DMS53 treated with DMSO at 0.1 percent for 48 hours (cell line): ENCODE measurements around the gene FREY1.

Experiments used
- DNase-seq: peaks from one replicate; lab custom pipeline; 2025; ENCODE audit not compliant: unreplicated experiment; lab: John Stamatoyannopoulos, UW

FREY1 gene

DNA sequence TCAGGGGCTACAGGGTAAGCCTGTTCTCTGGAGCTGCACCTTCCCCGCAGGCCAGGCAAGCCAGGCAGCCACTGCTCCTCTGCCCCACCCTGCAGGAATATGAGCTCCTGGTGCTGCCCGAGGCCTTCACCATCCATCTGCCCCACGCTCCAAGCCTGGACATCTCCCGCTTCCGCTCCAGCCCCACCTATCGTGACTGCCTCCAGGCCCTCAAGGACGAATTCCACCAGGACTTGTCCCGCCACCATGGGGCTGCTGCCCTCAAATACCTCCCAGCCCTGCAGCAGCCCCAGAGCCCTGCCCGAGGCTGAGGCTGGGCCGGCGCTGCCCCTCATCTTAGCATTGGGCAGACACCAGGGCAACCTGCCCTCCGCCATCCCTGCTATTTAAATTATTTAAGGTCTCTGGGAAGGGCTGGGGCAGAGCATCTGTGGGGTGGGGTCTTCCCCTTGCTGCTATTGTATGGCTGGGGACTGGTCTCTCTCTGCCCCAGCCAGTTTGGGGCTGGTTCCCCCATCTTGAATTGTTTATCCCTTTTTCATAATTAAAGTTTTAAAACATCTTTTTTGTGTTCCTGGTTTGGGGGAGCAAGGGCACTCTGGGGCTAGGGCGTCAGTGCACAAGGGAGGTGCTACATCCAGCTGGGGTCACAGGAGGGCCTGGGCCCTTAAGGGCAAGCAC, 21.6 kb upstream of the FREY1 start:
- DNase-seq = no peak

DNA sequence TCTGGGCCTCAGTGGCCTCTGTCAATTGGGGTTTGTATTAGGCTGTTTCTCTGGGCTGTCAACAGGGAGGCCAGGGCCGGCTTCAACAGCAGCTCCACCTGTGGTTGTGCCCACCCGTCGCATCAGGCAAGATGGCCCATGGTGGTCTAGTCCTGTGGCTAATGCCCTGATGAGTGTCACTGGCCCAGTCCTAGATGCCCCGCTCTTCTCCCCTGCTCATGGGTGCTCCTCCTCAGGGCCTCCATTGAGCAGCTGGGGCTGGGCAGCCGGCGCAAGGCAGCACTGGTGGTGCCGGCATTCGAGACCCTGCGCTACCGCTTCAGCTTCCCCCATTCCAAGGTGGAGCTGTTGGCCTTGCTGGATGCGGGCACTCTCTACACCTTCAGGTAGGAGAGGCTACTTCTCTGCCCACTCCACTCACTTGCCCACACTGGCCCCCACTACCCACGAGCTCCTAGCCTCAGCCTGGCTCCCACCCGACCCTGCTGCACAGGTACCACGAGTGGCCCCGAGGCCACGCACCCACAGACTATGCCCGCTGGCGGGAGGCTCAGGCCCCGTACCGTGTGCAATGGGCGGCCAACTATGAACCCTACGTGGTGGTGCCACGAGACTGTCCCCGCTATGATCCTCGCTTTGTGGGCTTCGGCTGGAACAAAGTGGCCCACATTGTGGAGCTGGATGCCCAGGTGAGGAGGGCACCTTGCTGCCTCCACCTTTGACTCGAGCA, 20.8 kb upstream of the FREY1 start:
- no peak for DNase-seq

DNA sequence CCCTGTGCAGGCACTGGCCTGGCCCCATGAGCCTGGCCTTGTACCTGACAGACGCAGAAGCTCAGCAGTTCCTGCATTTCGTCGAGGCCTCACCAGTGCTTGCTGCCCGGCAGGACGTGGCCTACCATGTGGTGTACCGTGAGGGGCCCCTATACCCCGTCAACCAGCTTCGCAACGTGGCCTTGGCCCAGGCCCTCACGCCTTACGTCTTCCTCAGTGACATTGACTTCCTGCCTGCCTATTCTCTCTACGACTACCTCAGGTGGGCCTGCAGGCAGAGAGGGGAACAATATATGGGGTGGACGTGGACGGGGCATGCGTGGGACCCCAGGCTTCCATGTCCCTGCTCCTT, 20.2 kb upstream of the FREY1 start:
- DNase-seq = no peak

DNA sequence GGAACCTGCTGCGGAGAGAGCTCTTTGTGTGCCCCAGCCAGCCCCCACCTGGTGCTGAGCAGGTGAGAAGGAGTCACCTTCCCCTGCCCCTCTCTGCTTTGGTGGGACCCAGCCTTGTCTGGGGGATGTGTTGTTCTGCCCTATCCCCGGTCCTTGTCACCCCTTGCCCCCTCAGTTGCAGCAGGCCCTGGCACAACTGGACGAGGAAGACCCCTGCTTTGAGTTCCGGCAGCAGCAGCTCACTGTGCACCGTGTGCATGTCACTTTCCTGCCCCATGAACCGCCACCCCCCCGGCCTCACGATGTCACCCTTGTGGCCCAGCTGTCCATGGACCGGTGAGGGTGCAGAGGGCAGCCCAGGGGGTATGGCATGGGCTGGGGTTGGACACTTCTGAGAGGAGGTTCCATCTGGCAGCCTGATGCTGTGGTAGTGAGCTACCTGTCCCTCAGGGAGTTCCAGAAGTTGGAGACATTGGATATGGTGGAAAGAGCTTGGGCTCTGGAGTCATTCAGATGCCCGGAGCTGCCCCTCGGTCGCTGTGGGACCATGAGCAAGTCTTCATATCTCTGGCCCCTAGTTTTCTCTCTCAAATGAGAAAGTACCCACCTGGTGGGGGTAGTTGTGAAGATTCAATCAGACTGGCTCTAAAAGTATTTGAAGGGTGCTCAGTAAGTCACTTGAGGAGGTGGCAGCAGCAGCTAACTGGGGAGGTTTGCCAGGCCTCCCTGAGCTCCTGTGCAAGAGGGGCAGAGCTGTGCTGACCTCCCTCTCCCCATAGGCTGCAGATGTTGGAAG, 19.7 kb upstream of the FREY1 start:
- DNase-seq = no peak

DNA sequence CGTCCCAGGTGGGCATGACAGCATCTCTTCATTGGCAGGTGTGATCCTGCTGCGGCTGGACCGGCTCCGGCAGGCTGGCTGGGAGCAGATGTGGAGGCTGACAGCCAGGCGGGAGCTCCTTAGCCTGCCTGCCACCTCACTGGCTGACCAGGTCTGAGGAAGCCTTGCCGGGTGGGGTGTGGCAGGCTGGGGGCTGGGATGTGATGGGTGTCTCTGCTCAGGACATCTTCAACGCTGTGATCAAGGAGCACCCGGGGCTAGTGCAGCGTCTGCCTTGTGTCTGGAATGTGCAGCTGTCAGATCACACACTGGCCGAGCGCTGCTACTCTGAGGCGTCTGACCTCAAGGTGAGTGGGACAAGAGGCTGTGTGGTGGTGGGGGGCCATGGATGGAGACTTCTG, 18.9 kb upstream of the FREY1 start:
- no peak for DNase-seq

DNA sequence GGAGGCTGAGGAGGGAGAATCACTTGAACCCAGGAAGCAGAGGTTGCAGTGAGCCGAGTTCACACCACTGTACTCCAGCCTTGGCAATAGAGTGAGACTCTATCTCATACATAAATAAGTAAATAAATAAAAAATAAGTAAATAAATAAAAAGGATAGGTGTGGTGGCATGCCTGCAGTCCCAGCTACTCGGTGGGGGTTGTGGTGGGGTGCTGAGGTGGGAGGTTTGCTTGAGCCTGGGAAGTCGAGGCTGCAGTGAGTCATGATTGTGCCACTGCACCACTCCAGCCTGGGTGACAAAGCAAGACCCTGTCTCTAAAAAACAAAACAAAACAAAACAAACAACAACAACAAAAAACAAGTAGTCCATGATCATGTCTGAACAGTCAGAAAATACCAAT, 18.5 kb upstream of the FREY1 start:
- no peak for DNase-seq

DNA sequence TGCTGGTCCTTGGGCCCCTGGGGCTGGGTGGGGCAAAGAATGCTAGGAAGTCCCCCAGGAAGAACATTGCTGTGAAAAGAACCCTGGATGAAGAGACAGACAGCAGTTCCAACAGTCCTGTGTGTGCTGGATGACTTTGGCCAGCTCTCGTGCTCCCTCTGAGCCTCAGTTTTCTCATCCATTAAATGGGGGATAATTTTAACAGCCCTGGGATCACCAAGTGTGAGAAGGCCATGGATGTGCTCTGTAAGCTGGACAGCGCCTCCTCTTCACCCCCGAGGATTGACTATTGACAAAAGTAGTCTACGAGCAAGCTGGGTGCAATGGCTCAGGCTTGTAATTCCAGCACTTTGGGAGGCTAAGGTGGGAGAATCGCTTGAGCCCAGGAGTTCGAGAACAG, 17.9 kb upstream of the FREY1 start:
- DNase-seq = no peak

DNA sequence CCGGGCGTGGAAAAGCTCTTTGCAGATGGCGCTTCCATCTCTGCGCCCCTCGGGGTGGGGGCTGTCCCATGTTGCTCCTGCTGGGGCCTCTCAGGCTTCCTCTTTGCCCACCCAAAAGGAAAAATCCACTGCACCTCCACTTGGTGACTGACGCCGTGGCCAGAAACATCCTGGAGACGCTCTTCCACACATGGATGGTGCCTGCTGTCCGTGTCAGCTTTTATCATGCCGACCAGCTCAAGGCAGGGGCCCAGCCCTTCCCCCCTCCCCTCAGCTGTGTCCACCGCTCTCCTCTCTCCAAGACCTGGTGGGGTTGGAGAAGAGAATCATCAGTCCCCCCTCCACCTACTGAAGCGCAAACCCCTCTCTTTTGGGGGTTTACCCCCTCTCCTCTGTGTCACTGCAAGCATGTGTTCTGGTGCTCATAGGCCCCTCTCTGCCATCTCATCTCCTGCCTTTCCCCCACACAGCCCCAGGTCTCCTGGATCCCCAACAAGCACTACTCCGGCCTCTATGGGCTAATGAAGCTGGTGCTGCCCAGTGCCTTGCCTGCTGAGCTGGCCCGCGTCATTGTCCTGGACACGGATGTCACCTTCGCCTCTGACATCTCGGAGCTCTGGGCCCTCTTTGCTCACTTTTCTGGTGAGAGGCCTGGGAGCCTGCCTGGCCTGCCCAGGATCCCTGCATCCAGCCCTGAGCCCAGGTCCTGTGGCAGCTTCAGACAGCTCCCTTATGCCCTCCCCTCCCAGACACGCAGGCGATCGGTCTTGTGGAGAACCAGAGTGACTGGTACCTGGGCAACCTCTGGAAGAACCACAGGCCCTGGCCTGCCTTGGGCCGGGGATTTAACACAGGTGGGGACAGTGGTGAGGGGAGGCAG, 17.2 kb upstream of the FREY1 start:
- no peak for DNase-seq

DNA sequence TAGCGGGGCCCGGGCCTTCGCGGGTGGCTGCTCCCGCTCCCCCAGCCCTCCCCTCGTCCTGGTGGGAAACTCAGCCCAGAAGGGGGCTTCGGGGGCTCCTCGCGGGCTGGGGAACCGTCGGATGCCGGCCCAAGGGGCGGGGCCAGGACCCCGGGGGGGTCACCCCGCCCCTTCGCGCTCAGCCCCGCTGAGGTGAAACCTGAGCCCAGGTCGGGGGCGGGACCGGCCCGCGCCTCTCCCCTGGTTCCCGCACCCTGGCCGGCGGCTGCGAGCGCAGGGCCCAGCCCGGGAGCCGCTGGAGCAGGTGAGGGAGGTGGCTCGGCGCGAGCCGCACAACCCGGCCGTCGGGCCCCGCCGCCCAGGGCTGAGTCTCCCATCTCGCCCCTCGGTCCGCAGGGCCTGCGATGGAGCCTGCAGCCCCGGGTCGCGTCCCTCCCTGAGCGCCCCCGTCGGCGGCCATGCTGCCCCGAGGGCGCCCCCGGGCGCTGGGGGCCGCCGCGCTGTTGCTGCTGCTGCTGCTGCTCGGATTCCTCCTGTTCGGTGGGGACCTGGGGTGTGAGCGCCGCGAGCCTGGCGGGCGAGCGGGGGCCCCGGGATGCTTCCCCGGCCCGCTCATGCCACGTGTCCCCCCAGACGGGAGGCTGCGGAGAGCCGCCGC, 15.5 kb upstream of the FREY1 start, which contains the start of gene LARGE2:
LARGE2 (plus strand) TSS at position 232 of the 658 bp plus-strand sequence; CDS start at position 459, 227 bp downstream.
- peak; percentile 40 for DNase-seq

DNA sequence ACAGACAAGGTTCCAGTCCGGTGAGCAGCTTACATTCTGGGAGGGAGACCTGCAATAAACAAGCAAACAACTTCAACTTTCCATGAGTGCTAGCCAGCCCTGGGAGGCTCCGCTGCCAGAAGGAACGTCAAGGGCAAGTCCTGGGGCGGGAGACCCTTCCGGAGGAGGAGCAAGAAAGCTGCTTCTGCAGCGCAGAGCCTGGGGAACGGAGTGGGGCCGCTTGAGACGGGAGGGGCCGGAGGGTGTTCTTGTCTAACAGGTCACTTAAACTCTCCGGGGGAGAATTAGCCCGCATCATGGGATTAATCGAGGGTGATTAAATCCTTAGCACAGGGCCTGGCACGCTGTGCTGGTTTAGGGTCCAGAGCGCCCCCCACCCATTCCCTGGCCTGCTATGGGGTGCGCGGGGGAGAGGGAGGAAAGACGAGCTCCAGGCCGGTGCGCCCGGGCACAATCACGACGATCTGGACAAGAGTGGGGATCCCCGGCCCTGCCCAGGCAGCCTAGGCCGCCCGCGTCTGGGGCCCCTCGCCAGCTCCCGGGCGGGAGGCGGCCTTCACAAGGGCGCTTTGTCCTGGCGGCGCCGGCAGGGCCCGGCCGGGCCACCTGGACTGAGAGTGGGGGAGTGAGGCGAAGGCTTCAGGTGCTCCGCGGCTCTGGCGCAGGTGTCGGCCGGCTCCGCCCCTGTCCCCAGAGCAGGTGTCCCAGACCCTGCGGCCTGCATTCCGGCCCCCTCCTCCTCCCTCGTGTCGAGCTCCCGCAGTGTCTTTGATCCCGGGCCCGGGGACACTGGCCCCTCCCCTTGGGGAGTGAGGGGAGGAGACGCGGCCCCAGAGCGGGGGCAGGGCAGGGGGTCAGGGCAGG, 14.7 kb upstream of the FREY1 start:
- DNase-seq = peak; percentile 86

DNA sequence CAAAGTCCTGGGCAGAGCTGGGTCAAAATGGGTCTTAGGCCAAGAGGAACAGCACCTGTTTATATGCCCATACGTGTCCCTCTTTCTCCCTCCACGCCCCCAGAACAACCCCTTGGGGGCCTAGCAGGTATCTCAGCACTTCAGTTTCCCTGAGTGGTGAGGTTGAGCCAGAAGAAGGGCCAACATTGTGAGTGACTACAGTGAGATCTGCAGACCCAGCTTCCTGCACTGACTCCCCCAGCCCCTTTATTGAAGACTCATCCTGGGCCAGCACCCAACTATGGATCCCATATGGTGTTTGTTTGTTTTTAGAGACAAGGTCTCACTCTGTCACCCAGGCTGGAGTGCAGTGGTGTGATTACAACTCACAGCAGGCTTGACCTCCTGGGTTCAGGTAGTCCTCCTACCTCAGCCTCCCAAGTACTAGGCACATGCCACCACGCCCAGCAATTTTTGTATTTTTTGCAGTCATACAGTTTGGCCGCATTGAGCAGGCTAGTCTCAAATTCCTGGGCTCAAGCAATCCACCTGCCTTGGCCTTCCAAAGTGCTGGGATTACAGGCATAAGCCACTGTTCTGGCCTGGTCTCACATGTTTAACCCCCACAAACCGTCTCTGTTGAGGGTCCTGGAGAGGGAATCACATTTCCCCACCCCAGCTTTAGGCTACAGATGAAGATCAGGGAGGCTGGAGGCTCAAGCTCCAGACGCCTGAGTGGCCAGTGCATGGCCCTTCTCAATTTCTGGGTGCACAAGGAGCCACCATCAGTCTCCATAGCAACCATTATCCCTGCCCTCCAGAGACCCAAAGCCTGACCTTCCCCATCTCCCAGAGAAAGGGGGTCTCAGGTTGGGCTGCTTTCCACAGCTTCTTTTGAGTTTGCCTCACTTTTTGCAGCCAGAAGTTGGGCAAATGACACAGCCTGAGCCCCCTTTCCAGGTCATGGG, 13.7 kb upstream of the FREY1 start:
- DNase-seq = no peak

DNA sequence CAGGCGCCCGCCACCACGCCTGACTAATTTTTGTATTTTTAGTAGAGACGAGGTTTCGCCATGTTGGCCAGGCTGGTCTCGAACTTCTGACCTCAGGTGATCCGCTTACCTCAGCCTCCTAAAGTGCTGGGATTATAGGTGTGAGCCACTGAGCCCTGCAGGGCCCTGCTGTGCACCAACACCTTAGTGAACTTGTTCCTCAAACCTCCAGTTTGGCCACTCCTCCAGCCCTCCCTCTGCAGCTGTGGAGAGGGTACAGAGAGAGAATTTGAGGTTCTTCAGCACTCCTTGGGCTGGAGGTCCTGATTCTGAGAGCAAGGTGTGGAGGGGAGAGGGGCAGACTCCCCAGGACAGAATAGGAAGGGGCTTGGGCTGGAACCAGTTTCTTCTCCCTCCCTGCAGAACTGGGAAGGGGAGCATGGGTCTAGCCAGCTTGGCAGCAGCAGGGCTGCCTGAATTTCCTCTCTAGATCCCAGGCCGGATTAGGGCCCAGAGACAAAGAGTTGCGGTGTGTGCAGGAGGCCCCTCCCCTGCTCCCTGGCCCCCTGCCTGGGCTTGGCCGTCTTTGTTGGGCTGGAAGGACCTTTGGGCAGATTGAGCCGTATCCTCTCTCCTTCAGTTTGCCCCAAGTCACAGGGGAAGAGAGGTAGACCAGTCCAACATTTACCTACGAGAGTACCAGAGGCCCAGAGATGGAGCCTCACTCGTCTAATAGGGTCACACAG, 12.9 kb upstream of the FREY1 start:
- DNase-seq = no peak

DNA sequence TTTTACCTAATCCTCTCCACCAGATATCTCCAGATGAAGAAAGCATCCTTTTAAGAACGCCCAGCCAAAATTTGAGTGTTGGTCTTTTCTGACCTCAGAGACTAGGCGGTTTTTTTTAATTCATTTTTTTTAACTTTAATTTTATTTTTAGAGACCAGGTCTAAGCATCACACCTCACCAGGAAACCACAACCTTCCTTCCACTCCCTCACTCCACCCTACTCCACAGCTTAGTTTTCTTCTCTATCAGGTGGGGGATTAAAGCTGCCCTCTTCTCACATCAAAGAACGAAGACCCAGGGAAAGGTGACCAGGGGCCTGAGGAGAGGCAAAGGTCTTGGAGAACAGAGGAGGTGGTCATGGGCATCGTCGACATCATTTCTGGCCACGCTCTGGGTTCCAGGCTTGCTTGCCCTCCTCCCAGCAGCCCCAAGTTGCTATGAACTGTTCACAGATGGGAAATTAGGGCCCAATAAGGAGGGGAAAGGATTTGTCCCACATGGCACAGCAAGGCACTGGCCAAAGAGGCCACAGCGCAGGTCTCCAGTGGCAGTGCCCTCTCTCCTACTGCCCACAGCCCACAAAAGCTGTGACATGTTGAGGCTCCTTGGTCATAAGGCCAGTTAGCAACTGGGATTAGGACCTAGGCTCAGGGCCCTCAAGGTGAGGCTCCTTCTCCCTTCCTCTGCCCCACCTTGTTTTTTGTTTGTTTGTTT, 12.0 kb upstream of the FREY1 start:
- no peak for DNase-seq

DNA sequence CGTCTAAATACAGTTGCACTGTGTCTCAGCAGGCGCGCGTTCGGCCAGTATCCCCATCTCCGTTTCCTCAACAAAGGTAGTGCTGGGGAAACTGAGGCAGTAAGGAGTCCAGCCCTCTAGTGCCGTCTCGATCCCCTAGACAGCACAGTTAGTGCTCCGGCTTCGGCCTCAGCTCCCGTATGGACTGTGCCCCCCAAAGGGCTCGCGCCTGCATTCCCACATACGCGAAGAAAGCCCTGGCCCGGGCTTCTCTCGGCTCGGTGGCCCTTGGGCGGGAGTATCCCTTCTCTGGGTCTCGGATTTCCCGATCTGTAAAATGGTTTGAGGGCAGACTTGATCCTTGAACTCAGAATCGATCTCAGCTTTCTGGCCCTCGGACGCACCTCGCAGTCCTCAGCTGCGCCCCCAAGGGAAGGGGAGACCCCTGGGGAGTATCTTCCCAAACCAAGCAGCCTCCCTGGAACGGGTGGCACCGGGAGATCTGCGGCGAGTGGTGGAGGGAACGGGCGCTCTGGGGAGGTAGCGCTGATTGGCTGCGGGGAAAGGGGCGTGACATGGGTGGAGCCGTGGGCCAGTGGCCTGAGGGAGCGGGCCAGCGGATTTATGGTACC, 11.4 kb upstream of the FREY1 start:
- DNase-seq = peak; percentile 38

DNA sequence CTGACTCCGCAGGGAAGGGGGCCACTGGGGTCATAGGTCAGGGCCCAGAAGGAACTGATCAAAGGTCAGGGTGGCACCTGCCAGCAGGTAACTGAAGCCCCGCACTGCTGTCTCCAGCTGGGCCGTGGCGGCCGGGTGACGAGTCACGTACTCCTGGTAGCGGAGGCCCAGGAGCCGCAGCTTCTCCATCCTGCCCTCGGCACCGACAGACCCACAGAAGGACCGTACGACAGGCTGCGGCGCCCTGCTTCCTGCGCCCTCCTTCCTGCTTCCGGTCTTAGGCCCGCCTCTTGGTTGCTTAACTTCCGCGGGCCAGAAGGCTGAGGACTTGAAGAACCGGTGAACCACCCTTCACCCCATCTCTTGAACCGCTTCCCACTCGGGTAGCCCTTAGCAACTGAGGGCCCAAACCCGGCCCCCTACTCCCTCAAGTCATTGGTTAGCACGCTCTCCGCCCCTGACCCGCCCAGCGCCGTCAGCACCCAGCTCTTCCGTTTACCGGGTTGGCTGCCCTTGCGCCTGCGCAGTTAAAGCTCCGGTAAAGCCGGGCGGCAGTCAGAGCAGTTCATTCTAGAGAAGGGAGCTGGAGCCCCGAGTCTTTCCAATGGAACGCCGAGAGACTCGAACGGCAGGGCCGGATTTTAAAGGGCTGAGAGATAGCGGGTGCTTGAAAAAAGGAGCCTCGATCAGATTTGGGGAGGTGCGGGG, 10.7 kb upstream of the FREY1 start, which contains the start of gene PEX16:
PEX16 (minus strand) TSS at position 255 of the 708 bp plus-strand sequence; CDS start at position 189, 66 bp downstream.
- peak; percentile 94 for DNase-seq

DNA sequence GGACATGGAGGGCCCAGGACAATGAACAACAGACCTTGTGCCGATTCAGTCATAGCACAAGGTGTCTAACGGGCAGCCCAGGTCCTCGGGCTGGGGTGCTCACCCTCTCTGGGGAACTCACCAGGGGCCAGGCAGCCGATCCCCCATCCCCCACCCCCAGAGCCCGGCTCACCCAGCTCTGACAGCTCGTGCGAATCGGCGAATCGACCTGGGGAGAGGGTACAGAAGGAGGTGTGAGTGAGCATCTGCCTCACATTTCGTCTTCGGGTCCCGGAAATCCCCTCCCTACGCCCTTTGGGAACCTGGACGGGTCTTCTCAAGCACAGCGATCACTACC, 10.2 kb upstream of the FREY1 start:
- no peak for DNase-seq
